Fibroblast of skin of left quadriceps (primary cell): ENCODE results near the gene LACTBL1.
A peak's percentile ranks its signal among the peaks of the same experiment; 100 is the strongest.

Experiments
- DNase-seq, 2 experiments: peaks; one replicate each; pipeline ENCODE4 v3.0.0-alpha.2; 2013; ENCODE audit warnings: low read depth in 2 of 2

The LACTBL1 gene

GRCh38 chr1:22944346-22945055 is 28.2 kb downstream of the LACTBL1 start:
- no peak for DNase-seq

- no peak for DNase-seq
Observed at GRCh38 chr1:22941257-22941656, 31.4 kb downstream of the LACTBL1 start.

GRCh38 chr1:22936681-22937080 is 36.0 kb downstream of the LACTBL1 start:
- DNase-seq: no peak

- no peak for DNase-seq
Observed at GRCh38 chr1:22935433-22935832, 37.2 kb downstream of the LACTBL1 start.

- no peak for DNase-seq
Observed at GRCh38 chr1:22932803-22933470, 39.7 kb downstream of the LACTBL1 start.

GRCh38 chr1:22930240-22930912 is 42.3 kb downstream of the LACTBL1 start:
- peak; percentile 4 to 12 for DNase-seq

GRCh38 chr1:22925111-22925510 is 47.6 kb downstream of the LACTBL1 start:
- DNase-seq: no peak

- no peak for DNase-seq
Observed at GRCh38 chr1:22922640-22923039, 50.0 kb downstream of the LACTBL1 start.

- no peak for DNase-seq
Observed at GRCh38 chr1:22921452-22922126, 51.1 kb downstream of the LACTBL1 start.

- DNase-seq: no peak
Observed at GRCh38 chr1:22920734-22921451, 51.8 kb downstream of the LACTBL1 start.

GRCh38 chr1:22920026-22920733 is 52.5 kb downstream of the LACTBL1 start:
- DNase-seq: no peak

- DNase-seq: peak; percentile 28 to 36
Observed at GRCh38 chr1:22919341-22920025, 53.2 kb downstream of the LACTBL1 start.

GRCh38 chr1:22918644-22919043 is 54.0 kb downstream of the LACTBL1 start:
- DNase-seq: no peak

GRCh38 chr1:22917989-22918388 is 54.7 kb downstream of the LACTBL1 start:
- DNase-seq: no peak

- DNase-seq: no peak
Observed at GRCh38 chr1:22916471-22916820, 56.2 kb downstream of the LACTBL1 start.

GRCh38 chr1:22915816-22916470 is 56.7 kb downstream of the LACTBL1 start:
- DNase-seq: no peak

- no peak for DNase-seq
Observed at GRCh38 chr1:22915231-22915630, 57.4 kb downstream of the LACTBL1 start.

GRCh38 chr1:22914633-22915217 is 57.9 kb downstream of the LACTBL1 start:
- no peak for DNase-seq

- DNase-seq: no peak
Observed at GRCh38 chr1:22914156-22914555, 58.5 kb downstream of the LACTBL1 start.
